DMS153 treated with DMSO at 0.1 percent for 48 hours (cell line): ENCODE measurements around the gene FAHD1.

ENCODE experiments used
- DNase-seq: peaks from one replicate; lab custom pipeline; 2025; ENCODE audit not compliant: unreplicated experiment; lab: John Stamatoyannopoulos, UW

FAHD1 gene

GRCh38 chr16:1816396-1817275, 10.4 kb upstream of the FAHD1 start:
- DNase-seq = no peak

- DNase-seq = no peak
Observed at GRCh38 chr16:1817276-1817589, 9.8 kb upstream of the FAHD1 start.

- DNase-seq = no peak
Observed at GRCh38 chr16:1817716-1818115, 9.3 kb upstream of the FAHD1 start.

- DNase-seq = no peak
Observed at GRCh38 chr16:1818204-1818872, 8.7 kb upstream of the FAHD1 start.

GRCh38 chr16:1818873-1819525, 8.0 kb upstream of the FAHD1 start:
- DNase-seq = no peak

- DNase-seq = no peak
Observed at GRCh38 chr16:1819611-1820010, 7.4 kb upstream of the FAHD1 start.

GRCh38 chr16:1820096-1820945, 6.7 kb upstream of the FAHD1 start:
- DNase-seq = no peak

- DNase-seq = no peak
Observed at GRCh38 chr16:1820946-1821290, 6.1 kb upstream of the FAHD1 start.

- DNase-seq = no peak
Observed at GRCh38 chr16:1821861-1822611, 5.0 kb upstream of the FAHD1 start.

GRCh38 chr16:1822801-1823200, 4.2 kb upstream of the FAHD1 start:
- DNase-seq = no peak

- DNase-seq = no peak
Observed at GRCh38 chr16:1823821-1824220, 3.2 kb upstream of the FAHD1 start.

- no peak for DNase-seq
Observed at GRCh38 chr16:1825381-1825863, 1.6 kb upstream of the FAHD1 start.

GRCh38 chr16:1825864-1826690, 929 bp upstream of the FAHD1 start:
- DNase-seq = no peak

- no peak for DNase-seq
Observed at GRCh38 chr16:1828645-1829410, 1.8 kb downstream of the FAHD1 start.

- no peak for DNase-seq
Observed at GRCh38 chr16:1830213-1830612, 3.2 kb downstream of the FAHD1 start.

- no peak for DNase-seq
Observed at GRCh38 chr16:1831186-1832075, 4.4 kb downstream of the FAHD1 start.

- DNase-seq = no peak
Observed at GRCh38 chr16:1832838-1833454, 5.9 kb downstream of the FAHD1 start.
